DND-41 (cell line): ENCODE data around the gene CATSPER3.

Experiments
- ATAC-seq: fragments of 200-7000 bp; cut with Tn5 transposase; 3 replicates; pipeline ENCODE4 v1.9.1; 2021; ENCODE audit warnings: low read depth; ENCODE audit not compliant: insufficient read depth
- DNase-seq: peaks from one replicate; pipeline ENCODE4 v3.0.0-alpha.2; 2020
- H2AFZ ChIP-seq: 2 replicates; pipeline ENCODE4 v1.6.0; 2012; ENCODE audit warnings: low read depth, low read length
- H3K27ac ChIP-seq: 2 replicates; pipeline ENCODE4 v1.5.1; 2012; ENCODE audit warnings: low read length, inconsistent platforms
- H3K27me3 ChIP-seq: fragments of 200-600 bp; sonication (generic); 2 replicates; pipeline ENCODE4 v1.6.0; 2012; ENCODE audit warnings: low read length, mild to moderate bottlenecking, inconsistent platforms; ENCODE audit not compliant: insufficient read depth, poor library complexity
- H3K36me3 ChIP-seq: 2 replicates; pipeline ENCODE4 v1.5.1; 2012; ENCODE audit warnings: low read length, inconsistent platforms; ENCODE audit not compliant: insufficient read depth
- H3K4me1 ChIP-seq: 2 replicates; pipeline ENCODE4 v1.5.1; 2012; ENCODE audit warnings: mild to moderate bottlenecking, low read length; ENCODE audit not compliant: insufficient read depth
- H3K4me2 ChIP-seq: 2 replicates; pipeline ENCODE4 v1.6.0; 2012; ENCODE audit warnings: mild to moderate bottlenecking, moderate library complexity, low read length, inconsistent platforms; ENCODE audit not compliant: insufficient read depth
- H3K4me3 ChIP-seq, 2 experiments: fragments of 200-600 bp in 1 of 2; shearing (Covaris generic) in 1 of 2; 2 replicates each; pipeline ENCODE4 v1.5.1; 2012 to 2016; ENCODE audit warnings: inconsistent platforms in 2 of 2, low read length in 2 of 2, mild to moderate bottlenecking in 2 of 2, low read depth in 1 of 2, moderate library complexity in 1 of 2
- H3K79me2 ChIP-seq: 2 replicates; pipeline ENCODE4 v1.6.0; 2012; ENCODE audit warnings: low read length, inconsistent platforms; ENCODE audit not compliant: insufficient read depth
- H3K9ac ChIP-seq: 2 replicates; pipeline ENCODE4 v1.6.0; 2012; ENCODE audit warnings: low read depth, mild to moderate bottlenecking, inconsistent platforms, low read length, moderate library complexity
- H3K9me3 ChIP-seq: 2 replicates; pipeline ENCODE4 v1.5.1; 2012; ENCODE audit warnings: low read length, moderate library complexity, mild to moderate bottlenecking, inconsistent platforms; ENCODE audit not compliant: insufficient read depth, severe bottlenecking
- H4K20me1 ChIP-seq: 2 replicates; pipeline ENCODE4 v1.6.0; 2012; ENCODE audit warnings: low read length; ENCODE audit not compliant: insufficient read depth
- CTCF ChIP-seq: IDR thresholded peaks from 2 replicates; pipeline ENCODE4 v1.5.1; 2012; ENCODE audit warnings: borderline replicate concordance, low read length, moderate library complexity, mild to moderate bottlenecking; ENCODE audit not compliant: poor library complexity, severe bottlenecking; ENCODE audit errors: extremely low read depth
- EZH2 ChIP-seq: IDR thresholded peaks from 3 replicates; pipeline ENCODE4 v1.6.1; 2012; ENCODE audit warnings: borderline replicate concordance, low read depth, mild to moderate bottlenecking, moderate library complexity, low read length, inconsistent platforms; ENCODE audit not compliant: severe bottlenecking

Gene CATSPER3

GRCh38 chr5:134957920-134958608, 9.6 kb upstream of the CATSPER3 start:
- Histone ChIP-seq H3K27me3 (no peaks in the 10 kb centered on the region), H3K4me1 (no peaks in the 10 kb centered on the region), H3K36me3 (peaks cover 24% of the 10 kb centered on the region), H3K4me2 (no peak overlapping the region), H3K4me3 (no peak overlapping the region), H2AFZ (no peak overlapping the region), H3K9ac (no peak overlapping the region), H3K9me3 (peaks cover 14% of the 10 kb centered on the region), H3K27ac (no peak overlapping the region), H4K20me1 (no peaks in the 10 kb centered on the region), H3K79me2 (no peaks in the 10 kb centered on the region)
- DNase-seq (no peak), ATAC-seq (no peak)
- TF ChIP-seq EZH2 (no peak), CTCF (no peak)

- ATAC-seq (no peak), DNase-seq (no peak)
- Histone ChIP-seq H3K4me1 (peaks cover 3% of the 10 kb centered on the region), H3K27me3 (no peaks in the 10 kb centered on the region), H4K20me1 (no peaks in the 10 kb centered on the region), H3K9me3 (peaks cover 11% of the 10 kb centered on the region), H3K27ac (no peak overlapping the region), H2AFZ (no peak overlapping the region), H3K36me3 (peaks cover 26% of the 10 kb centered on the region), H3K4me2 (no peak overlapping the region), H3K9ac (no peak overlapping the region), H3K4me3 (no peak overlapping the region), H3K79me2 (no peaks in the 10 kb centered on the region)
- TF ChIP-seq EZH2, result no peak
- no peak for TF ChIP-seq CTCF
Measured at GRCh38 chr5:134958755-134959154, 9.0 kb upstream of the CATSPER3 start.

- H3K4me3 ChIP-seq, result no peak overlapping the region
- H3K4me1 ChIP-seq, result peaks cover 15% of the 10 kb centered on the region
- TF ChIP-seq EZH2, result no peak
- TF ChIP-seq CTCF, result no peak
- H3K9me3 ChIP-seq, result no peaks in the 10 kb centered on the region
- DNase-seq (no peak), ATAC-seq (no peak)
- H3K27me3 ChIP-seq, result no peaks in the 10 kb centered on the region
- H3K27ac ChIP-seq, result no peak overlapping the region
- no peaks in the 10 kb centered on the region for H3K79me2 ChIP-seq
- no peak overlapping the region for H3K9ac ChIP-seq
- no peaks in the 10 kb centered on the region for H4K20me1 ChIP-seq
- no peak overlapping the region for H2AFZ ChIP-seq
- H3K36me3 ChIP-seq, result peaks cover 38% of the 10 kb centered on the region
- H3K4me2 ChIP-seq, result no peak overlapping the region
Measured at GRCh38 chr5:134963098-134963497, 4.6 kb upstream of the CATSPER3 start.
